ENCODE measurements around the gene ALPK1. TPM values are rescaled to one million over a fixed set of nuclear protein-coding genes. Genes with fewer than 3 reads are reported as not detected.

The ALPK1 gene
- polyA plus RNA-seq, 1 donor from 2014 or later: 0.10 TPM

GRCh38 chr4:112361181-112361791 is 64.1 kb downstream of the ALPK1 start:
- no peaks in the 10 kb centered on the region for H3K27me3 ChIP-seq (ENCODE audit: insufficient read depth, low read depth, low read length)
- H4K20me1 ChIP-seq (ENCODE audit: insufficient read depth): no peaks in the 10 kb centered on the region
- TF ChIP-seq CTCF (IDR thresholded peaks at IDR 0.05; ENCODE audit: poor library complexity, severe bottlenecking): no peak
- no peak for TF ChIP-seq EP300 (conservative IDR thresholded peaks at IDR 0.05; ENCODE audit: poor library complexity, severe bottlenecking)
- TF ChIP-seq EZH2 (IDR thresholded peaks at IDR 0.05; ENCODE audit: borderline replicate concordance, insufficient read depth, low read length, poor library complexity, severe bottlenecking): no peak
- TF ChIP-seq MXI1 (conservative IDR thresholded peaks at IDR 0.05; ENCODE audit: poor library complexity, severe bottlenecking): no peak
- TF ChIP-seq SMC3 (conservative IDR thresholded peaks at IDR 0.05; ENCODE audit: poor library complexity): no peak
- no peak for TF ChIP-seq TAF1 (IDR thresholded peaks at IDR 0.05; ENCODE audit: low read depth)
- no peak for TF ChIP-seq RAD21 (conservative IDR thresholded peaks at IDR 0.05)
- TF ChIP-seq REST (IDR thresholded peaks at IDR 0.05; ENCODE audit: borderline replicate concordance): no peak
- TF ChIP-seq POLR2AphosphoS5 (IDR thresholded peaks at IDR 0.05): no peak
- H3K9me2 ChIP-seq (ENCODE audit: insufficient read depth, low read length): no peaks in the 10 kb centered on the region
- no peak overlapping the region for H2AFZ ChIP-seq (ENCODE audit: low read depth, low read length)
- no peak overlapping the region for H3K27ac ChIP-seq (ENCODE audit: low read length)
- no peaks in the 10 kb centered on the region for H3F3A ChIP-seq (ENCODE audit: insufficient read depth, low read length, poor library complexity, severe bottlenecking)
- H3K79me2 ChIP-seq (replicated peaks; ENCODE audit: insufficient read depth, low read length): no peaks in the 10 kb centered on the region
- no peaks in the 10 kb centered on the region for H3K9me3 ChIP-seq (ENCODE audit: low read length)
- H3K9ac ChIP-seq (ENCODE audit: low read length): no peak overlapping the region
- H3K4me3 ChIP-seq (ENCODE audit: low read length): no peak overlapping the region
- no peaks in the 10 kb centered on the region for H3K36me3 ChIP-seq (ENCODE audit: insufficient read depth, low read length)
- no peak overlapping the region for H3K4me2 ChIP-seq (ENCODE audit: low read length)

GRCh38 chr4:112370466-112370865 is 73.3 kb downstream of the ALPK1 start:
- Histone ChIP-seq H3K36me3 (ENCODE audit: insufficient read depth, low read length) (no peaks in the 10 kb centered on the region), H3F3A (ENCODE audit: insufficient read depth, low read length, poor library complexity, severe bottlenecking) (no peaks in the 10 kb centered on the region), H2AFZ (ENCODE audit: low read depth, low read length) (no peak overlapping the region), H3K9me3 (ENCODE audit: low read length) (peaks cover 4% of the 10 kb centered on the region), H4K20me1 (ENCODE audit: insufficient read depth) (no peaks in the 10 kb centered on the region), H3K4me2 (ENCODE audit: low read length) (no peak overlapping the region), H3K79me2 (replicated peaks; ENCODE audit: insufficient read depth, low read length) (no peaks in the 10 kb centered on the region), H3K27ac (ENCODE audit: low read length) (no peak overlapping the region), H3K9me2 (ENCODE audit: insufficient read depth, low read length) (no peaks in the 10 kb centered on the region), H3K9ac (ENCODE audit: low read length) (no peak overlapping the region), H3K4me3 (ENCODE audit: low read length) (no peak overlapping the region), H3K27me3 (ENCODE audit: insufficient read depth, low read depth, low read length) (no peaks in the 10 kb centered on the region)
- TF ChIP-seq REST (IDR thresholded peaks at IDR 0.05; ENCODE audit: borderline replicate concordance) (no peak), EZH2 (IDR thresholded peaks at IDR 0.05; ENCODE audit: borderline replicate concordance, insufficient read depth, low read length, poor library complexity, severe bottlenecking) (no peak), POLR2AphosphoS5 (IDR thresholded peaks at IDR 0.05) (no peak), RAD21 (conservative IDR thresholded peaks at IDR 0.05) (no peak), MXI1 (conservative IDR thresholded peaks at IDR 0.05; ENCODE audit: poor library complexity, severe bottlenecking) (no peak), SMC3 (conservative IDR thresholded peaks at IDR 0.05; ENCODE audit: poor library complexity) (no peak), CTCF (IDR thresholded peaks at IDR 0.05; ENCODE audit: poor library complexity, severe bottlenecking) (no peak), TAF1 (IDR thresholded peaks at IDR 0.05; ENCODE audit: low read depth) (no peak), EP300 (conservative IDR thresholded peaks at IDR 0.05; ENCODE audit: poor library complexity, severe bottlenecking) (no peak)

All from neural cell (in vitro differentiated cells).